Vagina (tissue), 2 donors: Measurements from ENCODE around the gene TAS2R20. TPM values are rescaled to one million over a fixed set of nuclear protein-coding genes. Genes with fewer than 3 reads are reported as not detected.
"Not testable (repeated sequence)": the region's sequence is repeated elsewhere in the genome, so short reads cannot be mapped to it uniquely, and the experiment has no call there.

ENCODE experiments used
- DNase-seq, 2 donors: peaks; one replicate each; pipeline ENCODE4 v3.0.0-alpha.2; 2017; ENCODE audit errors: extremely low spot score in 2 of 2
- H3K27ac ChIP-seq: fragments of 200-600 bp; sonication (generic); one replicate; pipeline ENCODE4 v1.5.1; 2019
- H3K27me3 ChIP-seq: fragments of 200-600 bp; sonication (generic); one replicate; pipeline ENCODE4 v1.5.1; 2019
- H3K36me3 ChIP-seq, 2 donors: fragments of 200-600 bp; sonication (generic); one replicate each; pipeline ENCODE4 v1.5.1; 2017 to 2019
- H3K4me1 ChIP-seq: fragments of 200-600 bp; sonication (generic); one replicate; pipeline ENCODE4 v1.5.1; 2019
- H3K4me3 ChIP-seq, 2 donors: fragments of 200-600 bp; sonication (generic); 1 replicate in 1 of 2; 2 replicates in 1 of 2; pipeline ENCODE4 v1.5.1; 2016 to 2019
- H3K9me3 ChIP-seq: fragments of 200-600 bp; sonication (generic); one replicate; pipeline ENCODE4 v1.5.1; 2019
- CTCF ChIP-seq, 3 experiments: fragments of 450-650 bp in 2 of 3; fragments of 200-600 bp in 1 of 3; sonication (generic) in 1 of 3; IDR thresholded peaks; one replicate each; pipeline ENCODE4 v1.5.1; 2017 to 2019; ENCODE audit warnings: antibody characterized with exemption in 3 of 3, mild to moderate bottlenecking in 2 of 3, moderate library complexity in 2 of 3
- POLR2A ChIP-seq, 2 donors: fragments of 450-650 bp; IDR thresholded peaks; one replicate each; pipeline ENCODE4 v1.6.1; 2017; ENCODE audit warnings: antibody characterized with exemption in 2 of 2, mild to moderate bottlenecking in 2 of 2, moderate library complexity in 2 of 2
- POLR2AphosphoS5 ChIP-seq, 2 donors: sonication (generic); formaldehyde crosslinking; IDR thresholded peaks; one replicate each; pipeline ENCODE4 v1.9.0; 2017; ENCODE audit warnings: antibody characterized with exemption in 2 of 2, mild to moderate bottlenecking in 2 of 2, low read depth in 1 of 2; ENCODE audit not compliant: insufficient read depth in 1 of 2
- intact Hi-C: fragments of 100-400 bp; cut with DNase I; formaldehyde crosslinking; loops from one replicate; pipeline ENCODE4 v1.15.1; 2023
- total RNA-seq: library from RNA; depleted of rRNA; stranded (reverse); fragments of >200 nt; gene quantifications from one replicate; pipeline ENCODE4 v1.2.3, GENCODE V29; 2016

TAS2R20 gene
- total RNA-seq = 4.7 TPM

GRCh38 chr12:10998204-10998603, at the start of gene TAS2R20:
TAS2R20 (minus strand) TSS chr12:10998304; CDS start chr12:10997875, 429 bp downstream.
- Histone ChIP-seq H3K27me3 (no peaks in the 10 kb centered on the region), H3K9me3 (no peaks in the 10 kb centered on the region), H3K4me1 (no peaks in the 10 kb centered on the region), H3K27ac (no peak within 1 kb of the TSS), H3K4me3 (no peak within 1 kb of the TSS), H3K36me3 (no peaks in the 10 kb centered on the region)
- intact Hi-C loops = no loop called here
- DNase-seq = no peak
- no peak for TF ChIP-seq CTCF (IDR thresholded peaks at IDR 0.05)
- no peak for TF ChIP-seq POLR2A (IDR thresholded peaks at IDR 0.05)
- no peak for TF ChIP-seq POLR2AphosphoS5 (IDR thresholded peaks at IDR 0.05; ENCODE audit: insufficient read depth in 1 of 2, low read depth in 1 of 2)

GRCh38 chr12:11041366-11041765, 43.3 kb upstream of the TAS2R20 start:
- H3K36me3 ChIP-seq, DNase-seq, H3K4me1 ChIP-seq, H3K4me3 ChIP-seq, H3K27me3 ChIP-seq, H3K27ac ChIP-seq, intact Hi-C loops, H3K9me3 ChIP-seq: not testable (repeated sequence)

- no peak overlapping the region for H3K4me3 ChIP-seq
- TF ChIP-seq POLR2A (IDR thresholded peaks at IDR 0.05) (no peak), CTCF (IDR thresholded peaks at IDR 0.05) (no peak), POLR2AphosphoS5 (IDR thresholded peaks at IDR 0.05; ENCODE audit: insufficient read depth in 1 of 2, low read depth in 1 of 2) (no peak)
- intact Hi-C loops = no loop called here
- H3K36me3 ChIP-seq = no peaks in the 10 kb centered on the region
- H3K4me1 ChIP-seq = no peaks in the 10 kb centered on the region
- H3K27ac ChIP-seq = no peak overlapping the region
- H3K27me3 ChIP-seq = no peaks in the 10 kb centered on the region
- DNase-seq = no peak
- H3K9me3 ChIP-seq = no peaks in the 10 kb centered on the region
Observed at GRCh38 chr12:11040162-11040561, 42.1 kb upstream of the TAS2R20 start.

- Histone ChIP-seq H3K27me3 (no peaks in the 10 kb centered on the region), H3K9me3 (no peaks in the 10 kb centered on the region), H3K36me3 (no peaks in the 10 kb centered on the region), H3K27ac (no peak overlapping the region), H3K4me3 (no peak overlapping the region), H3K4me1 (no peaks in the 10 kb centered on the region)
- no peak for TF ChIP-seq CTCF (IDR thresholded peaks at IDR 0.05)
- TF ChIP-seq POLR2AphosphoS5 (IDR thresholded peaks at IDR 0.05; ENCODE audit: insufficient read depth in 1 of 2, low read depth in 1 of 2) = no peak
- no peak for TF ChIP-seq POLR2A (IDR thresholded peaks at IDR 0.05)
- DNase-seq = no peak
- intact Hi-C loops = no loop called here
Observed at GRCh38 chr12:11039171-11039570, 41.1 kb upstream of the TAS2R20 start.

- intact Hi-C loops, H3K27me3 ChIP-seq, H3K9me3 ChIP-seq, H3K4me1 ChIP-seq, H3K36me3 ChIP-seq, H3K27ac ChIP-seq, DNase-seq, H3K4me3 ChIP-seq: not testable (repeated sequence)
Observed at GRCh38 chr12:11033959-11034358, 35.9 kb upstream of the TAS2R20 start.

GRCh38 chr12:11031307-11031706, 33.2 kb upstream of the TAS2R20 start, which contains the start of gene TAS2R31:
TAS2R31 (minus strand) TSS chr12:11031407; CDS start chr12:11031335, 72 bp downstream.
- TF ChIP-seq POLR2A (IDR thresholded peaks at IDR 0.05) (no peak), POLR2AphosphoS5 (IDR thresholded peaks at IDR 0.05; ENCODE audit: insufficient read depth in 1 of 2, low read depth in 1 of 2) (no peak), CTCF (IDR thresholded peaks at IDR 0.05) (no peak)
- intact Hi-C loops = no loop called here
- DNase-seq = no peak
- H3K4me3 ChIP-seq = no peak within 1 kb of the TSS
- H3K9me3 ChIP-seq = no peaks in the 10 kb centered on the region
- no peaks in the 10 kb centered on the region for H3K4me1 ChIP-seq
- H3K27ac ChIP-seq = no peak within 1 kb of the TSS
- H3K27me3 ChIP-seq = no peaks in the 10 kb centered on the region
- no peaks in the 10 kb centered on the region for H3K36me3 ChIP-seq
